Trophoblast cell (in vitro differentiated cells and primary cell): Measurements from ENCODE around the gene ZG16.
"Not testable (repeated sequence)": the region's sequence is repeated elsewhere in the genome, so short reads cannot be mapped to it uniquely, and the experiment has no call there.

ENCODE experiments used
- DNase-seq, 2 donors: peaks; one replicate each; pipeline ENCODE4 v3.0.0-alpha.2; 2016
- H2AFZ ChIP-seq: 2 replicates; pipeline ENCODE4 v1.6.1; 2013; ENCODE audit warnings: low read length, moderate library complexity, mild to moderate bottlenecking; ENCODE audit not compliant: insufficient read depth, poor library complexity
- H2AK5ac ChIP-seq: 2 replicates; pipeline ENCODE4 v1.6.1; 2013; ENCODE audit warnings: mild to moderate bottlenecking, low read length
- H2BK120ac ChIP-seq: 2 replicates; pipeline ENCODE4 v1.6.1; 2013; ENCODE audit warnings: low read length, mild to moderate bottlenecking, moderate library complexity; ENCODE audit not compliant: insufficient read depth, poor library complexity
- H2BK12ac ChIP-seq: 2 replicates; pipeline ENCODE4 v1.6.1; 2013; ENCODE audit warnings: mild to moderate bottlenecking, low read length, moderate library complexity
- H2BK5ac ChIP-seq: 2 replicates; pipeline ENCODE4 v1.6.1; 2013; ENCODE audit warnings: low read length, low read depth, moderate library complexity, mild to moderate bottlenecking; ENCODE audit not compliant: poor library complexity
- H3K14ac ChIP-seq: 2 replicates; pipeline ENCODE4 v1.6.1; 2013; ENCODE audit warnings: mild to moderate bottlenecking, low read length
- H3K18ac ChIP-seq: 2 replicates; pipeline ENCODE4 v1.6.1; 2013; ENCODE audit warnings: mild to moderate bottlenecking, low read length
- H3K23ac ChIP-seq: 2 replicates; pipeline ENCODE4 v1.6.1; 2013; ENCODE audit warnings: low read length
- H3K27ac ChIP-seq: 2 replicates; pipeline ENCODE4 v1.5.1; 2013; ENCODE audit warnings: low read depth, mild to moderate bottlenecking, inconsistent platforms, low read length, moderate library complexity
- H3K27me3 ChIP-seq: 2 replicates; pipeline ENCODE4 v1.6.1; 2013; ENCODE audit warnings: inconsistent platforms, mild to moderate bottlenecking, low read length, moderate library complexity; ENCODE audit not compliant: insufficient read depth
- H3K36me3 ChIP-seq, 2 experiments: 1 replicate in 1 of 2; 2 replicates in 1 of 2; pipeline ENCODE4 v1.6.1; 2013; ENCODE audit warnings: low read length in 2 of 2, mild to moderate bottlenecking in 2 of 2, moderate library complexity in 1 of 2; ENCODE audit not compliant: insufficient read depth in 2 of 2, control insufficient read depth in 1 of 2
- H3K4ac ChIP-seq: 2 replicates; pipeline ENCODE4 v1.6.1; 2013; ENCODE audit warnings: low read depth, mild to moderate bottlenecking, low read length, moderate library complexity
- H3K4me1 ChIP-seq, 2 experiments: 1 replicate in 1 of 2; 2 replicates in 1 of 2; pipeline ENCODE4 v1.6.1; 2013; ENCODE audit warnings: low read length in 2 of 2, mild to moderate bottlenecking in 2 of 2, moderate library complexity in 1 of 2; ENCODE audit not compliant: insufficient read depth in 2 of 2, control insufficient read depth in 1 of 2
- H3K4me2 ChIP-seq: 2 replicates; pipeline ENCODE4 v1.6.1; 2013; ENCODE audit warnings: inconsistent platforms, mild to moderate bottlenecking, low read length, moderate library complexity
- H3K4me3 ChIP-seq: 2 replicates; pipeline ENCODE4 v1.5.1; 2013; ENCODE audit warnings: mild to moderate bottlenecking, low read depth, low read length, inconsistent platforms
- H3K79me1 ChIP-seq: one replicate; pipeline ENCODE4 v1.6.1; 2013; ENCODE audit warnings: low read length
- H3K79me2 ChIP-seq: 2 replicates; pipeline ENCODE4 v1.6.1; 2013; ENCODE audit warnings: low read length, mild to moderate bottlenecking; ENCODE audit not compliant: control insufficient read depth, insufficient read depth, poor library complexity
- H3K9ac ChIP-seq: 2 replicates; pipeline ENCODE4 v1.6.1; 2013; ENCODE audit warnings: mild to moderate bottlenecking, low read length
- H3K9me3 ChIP-seq: 2 replicates; pipeline ENCODE4 v1.6.1; 2013; ENCODE audit warnings: low read depth, mild to moderate bottlenecking, control low read depth, inconsistent platforms, low read length; ENCODE audit not compliant: insufficient read depth
- H4K12ac ChIP-seq: 2 replicates; pipeline ENCODE4 v1.6.1; 2013; ENCODE audit warnings: low read depth, mild to moderate bottlenecking, low read length, moderate library complexity
- H4K8ac ChIP-seq: 2 replicates; pipeline ENCODE4 v1.6.1; 2013; ENCODE audit warnings: low read depth, mild to moderate bottlenecking, low read length, moderate library complexity
- H4K91ac ChIP-seq: one replicate; pipeline ENCODE4 v1.6.1; 2013; ENCODE audit warnings: low read depth, mild to moderate bottlenecking, low read length, moderate library complexity
- WGBS: extraction: QIAGEN DNeasy Blood & Tissue Kit; methylation state at CpG from one replicate; pipeline ENCODE4 v1.1.7; 2013; ENCODE audit warnings: missing lambda C conversion rate; ENCODE audit not compliant: insufficient read length, insufficient coverage; ENCODE audit errors: extremely low coverage; 5-methylcytosine and 5-hydroxymethylcytosine counted together

Gene ZG16

GRCh38 chr16:29745853-29746345, 32.2 kb upstream of the ZG16 start, which contains the start of gene C16orf54:
TSS of gene C16orf54 (minus strand) at chr16:29745990. CDS start at chr16:29744951, 1,039 bp downstream.
- Histone ChIP-seq H3K9ac (no peak within 1 kb of the TSS), H3K9me3 (peaks cover 5% of the 10 kb centered on the region), H3K27ac (no peak within 1 kb of the TSS), H4K91ac (no peak within 1 kb of the TSS), H3K79me1 (no peaks in the 10 kb centered on the region), H2AFZ (no peak within 1 kb of the TSS), H4K12ac (no peak within 1 kb of the TSS), H3K36me3 (no peaks in the 10 kb centered on the region), H3K23ac (no peak within 1 kb of the TSS), H4K8ac (no peak within 1 kb of the TSS), H2BK5ac (no peak within 1 kb of the TSS), H3K79me2 (no peaks in the 10 kb centered on the region), H2BK120ac (no peak within 1 kb of the TSS), H2AK5ac (no peak within 1 kb of the TSS), H3K4me2 (no peak within 1 kb of the TSS), H3K4ac (no peak within 1 kb of the TSS), H3K14ac (no peak within 1 kb of the TSS), H3K27me3 (no peaks in the 10 kb centered on the region), H3K4me3 (no peak within 1 kb of the TSS), H2BK12ac (no peak within 1 kb of the TSS), H3K18ac (no peak within 1 kb of the TSS), H3K4me1 (no peaks in the 10 kb centered on the region)
- WGBS: no CpG with 5 or more reads among the region's 12 CpGs
- DNase-seq: peak in 1 of 2 donors; percentile 19

DNA sequence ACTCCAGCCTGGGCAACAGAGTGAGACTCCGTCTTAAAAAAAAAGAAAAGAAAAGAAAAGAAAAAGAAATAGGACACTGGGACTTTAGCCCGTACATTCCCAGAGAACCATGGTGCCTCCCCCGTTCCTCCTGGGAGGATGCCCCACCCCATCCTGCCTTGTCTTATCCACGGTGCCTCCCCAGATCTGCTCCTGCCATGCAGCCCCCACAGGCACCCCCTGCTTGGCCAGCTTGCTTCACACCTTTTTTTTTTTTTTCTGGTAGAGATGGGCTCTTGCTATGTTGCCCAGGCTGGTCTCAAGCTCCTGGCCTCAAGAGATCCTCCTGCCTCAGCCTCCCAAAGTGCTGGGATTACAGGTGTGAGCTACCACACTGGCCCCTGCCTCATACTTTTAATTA, 31.5 kb upstream of the ZG16 start:
- H4K91ac ChIP-seq, H3K9me3 ChIP-seq, H2BK120ac ChIP-seq, DNase-seq, H3K27me3 ChIP-seq, H3K23ac ChIP-seq, H2BK5ac ChIP-seq, H3K4ac ChIP-seq, H3K9ac ChIP-seq, H3K18ac ChIP-seq, H4K12ac ChIP-seq, H3K4me3 ChIP-seq, H3K27ac ChIP-seq, H2BK12ac ChIP-seq, H3K4me2 ChIP-seq, H3K79me2 ChIP-seq, H2AFZ ChIP-seq, H3K79me1 ChIP-seq, H3K14ac ChIP-seq, H2AK5ac ChIP-seq, H3K4me1 ChIP-seq, H4K8ac ChIP-seq, H3K36me3 ChIP-seq: not testable (repeated sequence)
- WGBS: no CpG with 5 or more reads among the region's 4 CpGs

GRCh38 chr16:29747947-29748759, 29.9 kb upstream of the ZG16 start:
- H3K9me3 ChIP-seq: peaks cover 5% of the 10 kb centered on the region
- no peaks in the 10 kb centered on the region for H3K79me1 ChIP-seq
- H4K12ac ChIP-seq: no peak overlapping the region
- no peak overlapping the region for H3K18ac ChIP-seq
- H3K4me1 ChIP-seq: no peaks in the 10 kb centered on the region
- no peak overlapping the region for H3K27ac ChIP-seq
- no peak overlapping the region for H2BK12ac ChIP-seq
- DNase-seq: no peak
- H3K14ac ChIP-seq: no peak overlapping the region
- no peak overlapping the region for H4K8ac ChIP-seq
- no peak overlapping the region for H2AK5ac ChIP-seq
- no peak overlapping the region for H3K9ac ChIP-seq
- no peak overlapping the region for H3K4me2 ChIP-seq
- no peaks in the 10 kb centered on the region for H3K79me2 ChIP-seq
- no peaks in the 10 kb centered on the region for H3K36me3 ChIP-seq
- H2BK5ac ChIP-seq: no peak overlapping the region
- no peak overlapping the region for H3K23ac ChIP-seq
- no peak overlapping the region for H2AFZ ChIP-seq
- H3K4me3 ChIP-seq: no peak overlapping the region
- H4K91ac ChIP-seq: no peak overlapping the region
- H3K27me3 ChIP-seq: no peaks in the 10 kb centered on the region
- no peak overlapping the region for H2BK120ac ChIP-seq
- no CpG with 5 or more reads among the region's 30 CpGs for WGBS
- no peak overlapping the region for H3K4ac ChIP-seq

- WGBS: no CpG with 5 or more reads among the region's 4 CpGs
- H4K12ac ChIP-seq, H3K4ac ChIP-seq, H3K27ac ChIP-seq, H3K4me2 ChIP-seq, H2AK5ac ChIP-seq, H4K8ac ChIP-seq, H3K18ac ChIP-seq, H3K36me3 ChIP-seq, H3K79me2 ChIP-seq, H3K14ac ChIP-seq, H3K79me1 ChIP-seq, H3K4me1 ChIP-seq, DNase-seq, H3K9me3 ChIP-seq, H3K4me3 ChIP-seq, H4K91ac ChIP-seq, H3K9ac ChIP-seq, H2BK120ac ChIP-seq, H3K23ac ChIP-seq, H2BK12ac ChIP-seq, H3K27me3 ChIP-seq, H2BK5ac ChIP-seq, H2AFZ ChIP-seq: not testable (repeated sequence)
These were observed 29.3 kb upstream of the ZG16 start for GRCh38 chr16:29748760-29749149.
